Activated effector memory CD4-positive, alpha-beta T cell treated with anti-CD3 and anti-CD28 coated beads, Interleukin-2, amount 50 U/mL, for 16 hours (primary cell): ENCODE results near the gene SULT1A3.
"Not testable (repeated sequence)": the region's sequence is repeated elsewhere in the genome, so short reads cannot be mapped to it uniquely, and the experiment has no call there.

Experiments used
- DNase-seq: peaks from one replicate; pipeline ENCODE4 v3.0.0-alpha.2; 2020

The SULT1A3 gene

GRCh38 chr16:30187556-30187865, 11.5 kb upstream of the SULT1A3 start:
- DNase-seq, result no peak

GRCh38 chr16:30187971-30188561, 11.0 kb upstream of the SULT1A3 start:
- DNase-seq, result peak; percentile 63

- not testable (repeated sequence) for DNase-seq
Observed at GRCh38 chr16:30191158-30191557, 7.9 kb upstream of the SULT1A3 start.

- not testable (repeated sequence) for DNase-seq
Observed at GRCh38 chr16:30193098-30193497, 6.0 kb upstream of the SULT1A3 start.

DNA sequence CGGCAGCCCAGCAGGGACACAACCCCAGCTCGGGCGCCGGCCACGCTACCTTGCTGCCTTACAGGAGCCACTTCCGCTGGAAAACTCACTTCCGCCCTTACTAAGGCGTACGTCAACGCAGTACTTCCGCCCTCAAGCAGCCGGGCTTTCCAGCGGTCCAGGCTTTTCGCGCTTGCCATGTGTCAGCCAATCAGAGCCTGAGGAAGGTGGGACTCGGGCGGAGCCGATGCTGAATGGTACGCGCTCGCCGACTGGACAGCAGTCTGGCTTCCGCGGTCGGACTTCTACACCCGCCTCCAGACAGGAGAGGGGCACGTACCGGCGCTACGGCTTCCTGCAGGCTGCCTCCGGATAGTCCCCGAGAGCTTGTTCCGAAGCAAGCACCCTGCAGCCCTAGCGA, 5.4 kb upstream of the SULT1A3 start, which contains the start of the genes BOLA2B and SLX1A:
BOLA2B (minus strand) TSS at position 52 of the 400 bp plus-strand sequence. CDS start 71 bp downstream, outside the sequence.
SLX1A (plus strand) TSS at position 261 of the 400 bp plus-strand sequence. CDS start 210 bp downstream, outside the sequence.
- DNase-seq, result not testable (repeated sequence)

GRCh38 chr16:30194172-30194925, 4.7 kb upstream of the SULT1A3 start:
- DNase-seq, result peak; percentile 65

DNA sequence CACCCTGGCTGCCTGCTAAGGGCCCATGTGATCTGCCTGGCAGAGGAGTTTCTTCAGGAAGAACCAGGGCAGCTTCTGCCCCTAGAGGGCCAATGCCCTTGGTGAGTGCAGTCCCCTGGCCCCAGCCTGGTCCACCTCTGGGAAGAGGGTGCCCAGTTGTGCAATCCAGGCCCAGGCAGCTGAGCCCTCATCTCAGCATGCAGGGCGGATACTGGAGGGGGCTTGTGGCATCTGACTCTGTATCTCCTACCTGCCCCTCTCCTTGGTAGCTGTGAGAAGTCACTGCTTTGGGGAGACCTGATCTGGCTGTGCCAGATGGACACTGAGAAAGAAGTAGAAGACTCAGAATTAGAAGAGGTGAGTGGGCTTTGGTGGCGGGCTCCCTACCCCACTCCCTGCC, 2.1 kb upstream of the SULT1A3 start:
- DNase-seq, result not testable (repeated sequence)

DNA sequence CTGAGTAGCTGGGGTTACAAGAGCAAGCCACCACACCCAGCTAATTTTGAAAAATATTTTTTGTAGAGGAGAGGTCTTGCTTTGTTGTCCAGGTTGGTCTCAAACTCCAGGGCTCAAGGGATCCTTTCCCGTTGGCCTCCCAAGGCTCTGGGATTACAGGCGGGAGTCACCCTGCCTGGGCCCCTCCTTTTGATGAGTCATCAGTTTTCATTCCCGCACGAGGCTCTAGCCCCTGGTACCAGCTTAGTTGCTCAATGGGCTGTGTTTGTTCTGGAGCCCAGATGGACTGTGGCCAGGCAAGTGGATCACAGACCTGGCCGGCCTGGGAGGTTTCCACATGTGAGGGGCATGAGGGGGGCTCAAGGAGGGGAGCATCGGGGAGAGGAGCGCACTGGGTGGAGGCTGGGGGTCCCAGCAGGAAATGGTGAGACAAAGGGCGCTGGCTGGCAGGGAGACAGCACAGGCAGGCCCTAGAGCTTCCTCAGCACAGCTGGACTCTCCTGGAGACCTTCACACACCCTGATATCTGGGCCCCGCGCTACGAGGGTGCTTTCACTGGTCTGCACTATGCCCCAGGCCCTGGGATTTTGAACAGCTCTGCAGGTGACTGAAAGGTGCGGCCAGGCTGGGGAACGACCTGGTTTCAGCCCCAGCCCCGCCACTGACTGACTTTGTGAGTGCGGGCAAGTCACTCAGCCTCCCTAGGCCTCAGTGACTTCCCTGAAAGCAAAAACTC, 721 bp downstream of the SULT1A3 start:
- DNase-seq, result not testable (repeated sequence)

DNA sequence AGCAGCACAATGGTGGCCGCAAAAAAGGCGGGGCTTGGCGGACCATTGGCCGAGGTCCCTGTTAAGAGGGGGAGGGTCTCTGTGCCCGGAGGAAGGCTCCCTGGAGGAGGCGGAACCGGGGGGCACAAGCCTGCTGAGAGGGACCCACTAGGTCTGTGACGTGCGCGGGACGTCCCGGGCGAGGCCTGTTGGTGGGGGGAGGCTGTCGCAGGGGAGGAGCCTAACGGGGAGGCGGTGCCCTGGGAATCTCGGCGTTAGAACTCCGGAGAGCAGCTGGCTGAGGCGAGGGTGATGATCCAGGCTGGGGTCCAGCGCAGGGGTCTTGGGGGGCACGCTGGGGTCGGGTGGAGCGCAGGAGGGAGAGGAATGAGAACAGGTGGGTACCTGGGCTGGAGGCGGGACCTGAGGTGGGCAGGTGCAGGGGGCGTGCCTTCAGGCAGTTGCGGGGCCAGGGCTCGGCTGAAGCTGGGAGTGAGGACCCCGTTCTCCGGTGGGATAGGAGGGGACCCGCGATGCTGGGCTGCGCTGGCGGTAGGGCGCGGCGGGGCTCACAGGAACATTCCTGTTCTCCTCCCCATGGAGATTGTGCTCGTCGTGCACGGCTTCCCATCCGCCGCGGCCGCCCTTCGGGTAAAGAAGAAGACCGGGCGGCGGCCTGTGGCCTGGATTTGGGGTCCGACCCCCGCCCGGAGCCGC, 6.6 kb downstream of the SULT1A3 start:
- peak; percentile 63 for DNase-seq

GRCh38 chr16:30206252-30206651, 7.2 kb downstream of the SULT1A3 start:
- not testable (repeated sequence) for DNase-seq

- DNase-seq, result peak; percentile 27
Observed at GRCh38 chr16:30207063-30207704, 8.1 kb downstream of the SULT1A3 start.

DNA sequence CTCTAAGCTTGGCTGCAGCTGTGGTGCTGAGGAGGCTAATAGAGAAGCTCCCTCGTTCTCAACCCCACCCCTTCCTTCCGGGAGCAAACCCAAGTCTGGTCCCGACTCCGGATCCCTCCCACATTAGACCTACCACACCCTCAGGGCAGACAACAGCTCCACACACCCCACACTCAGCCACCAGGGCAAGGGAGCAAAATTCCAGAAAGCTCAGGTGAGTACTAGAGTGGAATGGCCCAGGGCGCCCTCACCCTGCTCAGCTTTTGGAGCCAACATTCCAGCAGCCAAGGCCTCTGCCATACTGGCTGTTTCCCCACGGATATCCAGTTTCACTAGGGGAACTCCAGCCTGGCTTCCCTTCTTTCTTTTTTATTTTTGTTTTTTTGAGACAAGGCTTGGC, 10.0 kb downstream of the SULT1A3 start:
- not testable (repeated sequence) for DNase-seq

DNA sequence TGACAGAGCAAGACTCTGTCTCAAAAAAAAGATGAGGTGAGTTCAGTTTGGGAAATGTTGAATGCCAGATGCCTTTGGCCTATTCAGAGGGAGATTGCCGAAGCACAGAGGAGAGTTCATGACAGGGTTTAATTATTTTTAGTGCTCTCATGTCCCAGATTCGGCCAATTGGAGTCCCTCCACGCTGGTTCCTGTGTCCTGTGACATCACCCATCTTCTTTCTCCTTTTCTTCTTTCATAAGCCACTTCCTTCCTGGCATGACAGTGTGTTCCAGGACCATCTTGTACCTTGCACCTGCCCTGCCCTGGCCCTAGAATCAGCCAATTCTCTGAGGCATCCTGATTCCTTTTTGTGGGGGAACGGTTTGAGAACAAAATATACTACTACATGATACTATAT, 12.4 kb downstream of the SULT1A3 start:
- DNase-seq, result not testable (repeated sequence)

- DNase-seq, result peak; percentile 21
Observed at GRCh38 chr16:30217082-30217481, 18.0 kb downstream of the SULT1A3 start.

- DNase-seq, result not testable (repeated sequence)
Observed at GRCh38 chr16:30248379-30248778, 49.3 kb downstream of the SULT1A3 start, which contains the start of gene NPIPB13. NPIPB13 (minus strand) TSS chr16:30248479; CDS start chr16:30245573, 2,906 bp downstream.
